ENCODE results near the gene TRIM27.

DNA sequence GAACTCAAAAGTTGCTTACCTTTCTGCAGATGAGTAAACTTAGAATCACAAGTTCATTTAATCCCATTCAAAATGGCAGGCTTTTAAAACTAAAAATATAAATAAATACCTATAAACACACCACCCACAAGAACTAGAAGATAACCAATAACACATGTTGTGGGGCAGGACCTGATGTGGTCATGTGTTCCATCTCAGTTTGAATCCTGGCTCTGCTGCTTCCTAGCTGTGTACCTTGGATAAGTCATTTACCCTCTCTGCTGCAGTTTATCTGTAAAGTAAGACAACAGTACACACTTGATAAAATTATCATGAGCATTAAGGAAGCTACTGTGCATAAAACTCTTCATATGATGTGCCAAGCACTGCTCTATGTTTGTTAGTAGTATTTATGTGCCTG is 22.0 kb downstream of the TRIM27 start:
- TF ChIP-seq, protein P1, sequence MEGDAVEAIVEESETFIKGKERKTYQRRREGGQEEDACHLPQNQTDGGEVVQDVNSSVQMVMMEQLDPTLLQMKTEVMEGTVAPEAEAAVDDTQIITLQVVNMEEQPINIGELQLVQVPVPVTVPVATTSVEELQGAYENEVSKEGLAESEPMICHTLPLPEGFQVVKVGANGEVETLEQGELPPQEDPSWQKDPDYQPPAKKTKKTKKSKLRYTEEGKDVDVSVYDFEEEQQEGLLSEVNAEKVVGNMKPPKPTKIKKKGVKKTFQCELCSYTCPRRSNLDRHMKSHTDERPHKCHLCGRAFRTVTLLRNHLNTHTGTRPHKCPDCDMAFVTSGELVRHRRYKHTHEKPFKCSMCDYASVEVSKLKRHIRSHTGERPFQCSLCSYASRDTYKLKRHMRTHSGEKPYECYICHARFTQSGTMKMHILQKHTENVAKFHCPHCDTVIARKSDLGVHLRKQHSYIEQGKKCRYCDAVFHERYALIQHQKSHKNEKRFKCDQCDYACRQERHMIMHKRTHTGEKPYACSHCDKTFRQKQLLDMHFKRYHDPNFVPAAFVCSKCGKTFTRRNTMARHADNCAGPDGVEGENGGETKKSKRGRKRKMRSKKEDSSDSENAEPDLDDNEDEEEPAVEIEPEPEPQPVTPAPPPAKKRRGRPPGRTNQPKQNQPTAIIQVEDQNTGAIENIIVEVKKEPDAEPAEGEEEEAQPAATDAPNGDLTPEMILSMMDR (IDR thresholded peaks at IDR 0.05): no peak
- no peak for TF ChIP-seq EP300 (IDR thresholded peaks at IDR 0.05)
- no peak for TF ChIP-seq POLR2A (IDR thresholded peaks at IDR 0.05)

Data from ovary (tissue), 3 donors.